GM23248 (cell line): ENCODE measurements around the gene TMEM91. TPM values are rescaled to one million over a fixed set of nuclear protein-coding genes. Genes with fewer than 3 reads are reported as not detected.
"Not testable (repeated sequence)": the region's sequence is repeated elsewhere in the genome, so short reads cannot be mapped to it uniquely, and the experiment has no call there.

Experiments
- DNase-seq: peaks from one replicate; pipeline ENCODE4 v3.0.0-alpha.2; 2015
- H2AFZ ChIP-seq: fragments of 200-600 bp; sonication (generic); 2 replicates; pipeline ENCODE4 v1.6.1; 2016; ENCODE audit warnings: antibody characterized with exemption
- H3F3A ChIP-seq: fragments of 200-600 bp; sonication (generic); 2 replicates; pipeline ENCODE4 v1.6.1; 2016; ENCODE audit warnings: mild to moderate bottlenecking, antibody characterized with exemption, mixed run types; ENCODE audit not compliant: insufficient read depth
- H3K27ac ChIP-seq: fragments of 200-600 bp; sonication (generic); 2 replicates; pipeline ENCODE4 v1.5.1; 2016; ENCODE audit warnings: mild to moderate bottlenecking
- H3K27me3 ChIP-seq: fragments of 200-600 bp; sonication (generic); replicated peaks from 2 replicates; pipeline ENCODE4 v1.6.1; 2016; ENCODE audit warnings: mild to moderate bottlenecking; ENCODE audit not compliant: insufficient read depth
- H3K36me3 ChIP-seq: fragments of 200-600 bp; sonication (generic); 2 replicates; pipeline ENCODE4 v1.6.1; 2016; ENCODE audit warnings: low read depth, mild to moderate bottlenecking
- H3K4me1 ChIP-seq: fragments of 200-600 bp; sonication (generic); 2 replicates; pipeline ENCODE4 v1.6.1; 2016; ENCODE audit warnings: mild to moderate bottlenecking; ENCODE audit not compliant: insufficient read depth
- H3K4me2 ChIP-seq: fragments of 200-600 bp; sonication (generic); one replicate; pipeline ENCODE4 v1.6.1; 2016; ENCODE audit warnings: mild to moderate bottlenecking; ENCODE audit not compliant: unreplicated experiment
- H3K4me3 ChIP-seq: fragments of 200-600 bp; sonication (generic); 2 replicates; pipeline ENCODE4 v1.5.1; 2016; ENCODE audit warnings: mild to moderate bottlenecking
- H3K79me2 ChIP-seq: fragments of 200-600 bp; sonication (generic); 2 replicates; pipeline ENCODE4 v1.6.1; 2016; ENCODE audit warnings: mild to moderate bottlenecking; ENCODE audit not compliant: insufficient read depth
- H3K9ac ChIP-seq: fragments of 200-600 bp; sonication (generic); 2 replicates; pipeline ENCODE4 v1.6.1; 2016; ENCODE audit warnings: mild to moderate bottlenecking
- H3K9me2 ChIP-seq: fragments of 200-600 bp; sonication (generic); 2 replicates; pipeline ENCODE4 v1.6.1; 2016; ENCODE audit warnings: mixed run types, mild to moderate bottlenecking, moderate library complexity; ENCODE audit not compliant: insufficient read depth
- H3K9me3 ChIP-seq: fragments of 200-600 bp; sonication (generic); one replicate; pipeline ENCODE4 v1.6.1; 2017; ENCODE audit warnings: low read depth
- H4K20me1 ChIP-seq: fragments of 200-600 bp; sonication (generic); 2 replicates; pipeline ENCODE4 v1.6.0; 2016; ENCODE audit not compliant: insufficient read depth
- EZH2 ChIP-seq: fragments of 200-600 bp; sonication (generic); IDR thresholded peaks from 2 replicates; pipeline ENCODE4 v1.6.1; 2018; ENCODE audit warnings: antibody characterized with exemption, mild to moderate bottlenecking; ENCODE audit not compliant: insufficient read depth, poor library complexity, severe bottlenecking
- EZH2phosphoT487 ChIP-seq: fragments of 200-600 bp; sonication (generic); IDR thresholded peaks from 2 replicates; pipeline ENCODE4 v1.6.1; 2018; ENCODE audit warnings: antibody characterized with exemption, moderate library complexity, mild to moderate bottlenecking, low read depth; ENCODE audit not compliant: insufficient read depth
- WGBS, 2 experiments: methylation state at CpG; one replicate each; pipeline ENCODE4 v1.1.6; 2015 to 2017; ENCODE audit warnings: low lambda C conversion rate in 2 of 2, low coverage in 1 of 2; ENCODE audit errors: missing lambda C conversion rate in 2 of 2; 5-methylcytosine and 5-hydroxymethylcytosine counted together
- in situ Hi-C: fragments of 300-500 bp; cut with MboI; formaldehyde crosslinking; loops from 2 replicates; pipeline ENCODE4 v1.15.0; 2020
- polyA plus RNA-seq: library from polyadenylated mRNA; unstranded; fragments of >200 nt; fragmentation: Nextera tagmentation; extraction: Ambion mirVana; gene quantifications from 2 replicates; pipeline ENCODE4 v1.2.1, GENCODE V29; 2016
- total RNA-seq: library from RNA; depleted of rRNA; stranded (reverse); fragments of >200 nt; shearing (Covaris generic); gene quantifications from 2 replicates; pipeline ENCODE4 v1.2.3, GENCODE V29; 2014

The TMEM91 gene
- total and polyA plus RNA-seq, 2 experiments from 2014 or later = 5.3 to 6.6 TPM

DNA sequence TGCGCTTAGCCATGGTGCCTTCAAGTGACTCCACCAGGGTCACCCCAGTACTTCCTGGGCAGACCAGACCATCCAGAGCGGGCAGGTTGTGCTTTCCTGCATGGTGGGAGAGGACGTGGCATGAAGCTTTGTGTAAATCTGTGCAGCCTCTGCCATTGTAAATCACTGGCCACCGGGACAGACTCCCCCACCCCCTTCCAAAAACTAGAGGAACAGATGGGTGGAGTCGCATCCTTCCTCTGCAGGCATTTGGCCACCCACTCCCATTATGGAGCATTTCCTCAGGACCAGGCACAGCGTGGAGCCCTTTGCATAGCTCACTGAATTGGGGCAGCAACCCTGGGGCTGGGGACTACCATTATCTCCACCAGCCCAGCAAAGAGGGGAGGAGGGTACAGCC, 29.4 kb downstream of the TMEM91 start:
- H3K9me2 ChIP-seq = no peaks in the 10 kb centered on the region
- in situ Hi-C loops = no loop called here
- H4K20me1 ChIP-seq = no peaks in the 10 kb centered on the region
- no peak overlapping the region for H3K9ac ChIP-seq
- no peak overlapping the region for H2AFZ ChIP-seq
- no peak overlapping the region for H3K4me2 ChIP-seq
- H3K27me3 ChIP-seq = no peaks in the 10 kb centered on the region
- H3K79me2 ChIP-seq = 0 out of 2 replicates have a peak, but pooled peaks cover 4% of the 10 kb centered on the region
- 0 out of 2 replicates have a peak, but pooled peaks cover 6% of the 10 kb centered on the region for H3K4me1 ChIP-seq
- H3K27ac ChIP-seq = no peak overlapping the region
- 85 to 87% methylated on average over 6 of the region's 6 CpGs for WGBS, 2 experiments
- H3K36me3 ChIP-seq = no peaks in the 10 kb centered on the region
- H3K4me3 ChIP-seq = no peak overlapping the region
- H3F3A ChIP-seq = no peaks in the 10 kb centered on the region
- no peak for TF ChIP-seq EZH2
- no peak for TF ChIP-seq EZH2phosphoT487
- H3K9me3 ChIP-seq = no peaks in the 10 kb centered on the region
- DNase-seq = no peak

GRCh38 chr19:41407271-41407670, 30.9 kb downstream of the TMEM91 start:
- Histone ChIP-seq H2AFZ (no peak overlapping the region), H4K20me1 (no peaks in the 10 kb centered on the region), H3K79me2 (0 out of 2 replicates have a peak, but pooled peaks cover 4% of the 10 kb centered on the region), H3K9me2 (no peaks in the 10 kb centered on the region), H3K27ac (no peak overlapping the region), H3K9ac (no peak overlapping the region), H3K4me3 (no peak overlapping the region), H3F3A (no peaks in the 10 kb centered on the region), H3K4me2 (no peak overlapping the region), H3K27me3 (no peaks in the 10 kb centered on the region), H3K9me3 (no peaks in the 10 kb centered on the region), H3K4me1 (0 out of 2 replicates have a peak, but pooled peaks cover 6% of the 10 kb centered on the region), H3K36me3 (no peaks in the 10 kb centered on the region)
- WGBS, 2 experiments = 77 to 78% methylated on average over 4 of the region's 4 CpGs
- no peak for TF ChIP-seq EZH2phosphoT487
- no peak for TF ChIP-seq EZH2
- in situ Hi-C loops = no loop called here
- no peak for DNase-seq

DNA sequence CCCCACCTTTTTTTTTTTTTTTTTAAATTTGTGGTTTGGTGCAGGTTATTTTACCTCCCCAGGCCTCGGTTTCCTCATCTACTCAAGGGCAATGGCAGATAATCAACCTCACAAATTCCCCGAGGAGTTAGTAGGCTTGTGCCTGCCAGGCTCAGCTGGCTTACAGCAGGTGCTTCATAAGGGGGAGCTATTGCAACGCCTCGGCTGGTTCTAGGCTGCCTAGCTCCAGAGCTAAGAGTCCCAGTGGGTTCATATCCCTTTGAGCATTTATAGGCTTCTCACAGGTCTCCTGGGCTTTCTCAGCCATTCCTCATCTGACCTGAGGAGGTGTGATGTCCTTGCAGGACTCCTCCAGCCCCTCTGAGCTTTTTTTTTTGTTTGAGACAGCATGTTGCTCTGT, 31.9 kb downstream of the TMEM91 start:
- Histone ChIP-seq H2AFZ (no peak overlapping the region), H3K36me3 (no peaks in the 10 kb centered on the region), H3F3A (no peaks in the 10 kb centered on the region), H3K4me3 (no peak overlapping the region), H3K79me2 (0 out of 2 replicates have a peak, but pooled peaks cover 4% of the 10 kb centered on the region), H3K9me3 (no peaks in the 10 kb centered on the region), H4K20me1 (no peaks in the 10 kb centered on the region), H3K4me2 (no peak overlapping the region), H3K9ac (no peak overlapping the region), H3K27ac (no peak overlapping the region), H3K4me1 (0 out of 2 replicates have a peak, but pooled peaks cover 6% of the 10 kb centered on the region), H3K27me3 (no peaks in the 10 kb centered on the region), H3K9me2 (no peaks in the 10 kb centered on the region)
- TF ChIP-seq EZH2 = no peak
- no peak for TF ChIP-seq EZH2phosphoT487
- DNase-seq = no peak
- in situ Hi-C loops = no loop called here
- WGBS, 2 experiments = 42% methylated on average over 4 of the region's 4 CpGs

DNA sequence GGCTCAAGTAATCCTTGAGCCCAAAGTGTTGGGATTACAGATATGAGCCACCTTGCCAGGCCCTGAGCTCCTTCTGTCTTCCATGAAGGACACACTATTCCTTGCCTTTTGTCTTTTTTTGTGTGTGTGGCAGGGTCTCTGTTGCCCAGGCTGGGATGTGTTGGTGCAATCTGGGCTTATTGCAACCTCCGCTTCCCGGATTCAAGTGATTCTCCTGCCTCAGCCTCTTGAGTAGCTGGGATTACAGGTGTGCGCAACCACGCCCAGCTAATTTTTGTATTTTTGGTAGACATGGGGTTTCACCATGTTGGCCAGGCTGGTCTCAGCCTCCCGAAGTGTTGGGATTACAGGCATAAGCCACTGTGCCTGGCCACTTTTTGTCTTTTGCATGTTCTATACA, 32.5 kb downstream of the TMEM91 start:
- H3K9me3 ChIP-seq, H3K4me3 ChIP-seq, H2AFZ ChIP-seq, H3K9me2 ChIP-seq, H3K4me2 ChIP-seq, H4K20me1 ChIP-seq, H3K27me3 ChIP-seq, in situ Hi-C loops, H3K4me1 ChIP-seq, H3K27ac ChIP-seq, H3K79me2 ChIP-seq, H3K36me3 ChIP-seq, H3F3A ChIP-seq, DNase-seq, H3K9ac ChIP-seq: not testable (repeated sequence)
- WGBS, 2 experiments = 97 to 100% methylated on average over 5 of the region's 5 CpGs

DNA sequence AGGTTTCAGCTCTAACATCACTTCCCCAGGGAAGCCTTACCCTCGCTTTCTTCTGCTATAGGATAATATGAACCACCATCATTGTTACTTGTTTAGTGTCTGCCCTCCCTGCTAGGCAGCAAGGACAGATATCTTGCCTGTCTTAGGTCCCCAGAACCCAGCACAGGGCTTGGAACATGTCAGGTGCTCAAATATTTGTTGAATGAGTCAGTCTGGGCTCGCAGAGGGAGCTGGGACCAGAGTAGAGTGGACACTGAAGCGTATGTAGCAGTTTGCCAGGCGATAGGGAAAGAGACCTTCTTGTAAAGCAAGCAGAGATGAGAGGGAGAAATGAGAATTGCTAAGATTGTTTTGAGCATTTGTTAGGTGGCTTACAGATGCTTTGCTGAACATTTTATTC, 33.0 kb downstream of the TMEM91 start:
- H4K20me1 ChIP-seq = no peaks in the 10 kb centered on the region
- no peak overlapping the region for H2AFZ ChIP-seq
- H3K27me3 ChIP-seq = no peaks in the 10 kb centered on the region
- H3K4me1 ChIP-seq = 0 out of 2 replicates have a peak, but pooled peaks cover 6% of the 10 kb centered on the region
- peak; percentile 32 for DNase-seq
- H3K9me3 ChIP-seq = no peaks in the 10 kb centered on the region
- no peaks in the 10 kb centered on the region for H3K9me2 ChIP-seq
- TF ChIP-seq EZH2phosphoT487 = no peak
- TF ChIP-seq EZH2 = no peak
- H3K9ac ChIP-seq = no peak overlapping the region
- H3K27ac ChIP-seq = no peak overlapping the region
- 73 to 75% methylated on average over 4 of the region's 4 CpGs for WGBS, 2 experiments
- no peak overlapping the region for H3K4me3 ChIP-seq
- no peaks in the 10 kb centered on the region for H3F3A ChIP-seq
- in situ Hi-C loops = no loop called here
- H3K36me3 ChIP-seq = no peaks in the 10 kb centered on the region
- no peak overlapping the region for H3K4me2 ChIP-seq
- 0 out of 2 replicates have a peak, but pooled peaks cover 4% of the 10 kb centered on the region for H3K79me2 ChIP-seq
